Mucosa of stomach (tissue), 1 donor: ENCODE measurements around the gene NDUFB10.
"Not testable (repeated sequence)": the region's sequence is repeated elsewhere in the genome, so short reads cannot be mapped to it uniquely, and the experiment has no call there.

Experiments
- H3K27me3 ChIP-seq: one replicate; pipeline ENCODE4 v1.7.0; 2013; ENCODE audit warnings: mild to moderate bottlenecking, low read length; ENCODE audit not compliant: control insufficient read depth, insufficient read depth
- H3K36me3 ChIP-seq: one replicate; pipeline ENCODE4 v1.7.0; 2013; ENCODE audit warnings: low read length; ENCODE audit not compliant: control insufficient read depth, insufficient read depth
- H3K4me1 ChIP-seq: one replicate; pipeline ENCODE4 v1.7.0; 2013; ENCODE audit warnings: mild to moderate bottlenecking, low read length; ENCODE audit not compliant: control insufficient read depth, insufficient read depth
- H3K4me3 ChIP-seq: one replicate; pipeline ENCODE4 v1.7.0; 2013; ENCODE audit warnings: low read length
- H3K9ac ChIP-seq: one replicate; pipeline ENCODE4 v1.7.0; 2013; ENCODE audit warnings: mild to moderate bottlenecking, low read length, moderate library complexity
- H3K9me3 ChIP-seq: one replicate; pipeline ENCODE4 v1.7.0; 2013; ENCODE audit warnings: mild to moderate bottlenecking, low read length, moderate library complexity; ENCODE audit not compliant: control insufficient read depth
- donor health status: Pancreatic carcinoma.

NDUFB10 gene

DNA sequence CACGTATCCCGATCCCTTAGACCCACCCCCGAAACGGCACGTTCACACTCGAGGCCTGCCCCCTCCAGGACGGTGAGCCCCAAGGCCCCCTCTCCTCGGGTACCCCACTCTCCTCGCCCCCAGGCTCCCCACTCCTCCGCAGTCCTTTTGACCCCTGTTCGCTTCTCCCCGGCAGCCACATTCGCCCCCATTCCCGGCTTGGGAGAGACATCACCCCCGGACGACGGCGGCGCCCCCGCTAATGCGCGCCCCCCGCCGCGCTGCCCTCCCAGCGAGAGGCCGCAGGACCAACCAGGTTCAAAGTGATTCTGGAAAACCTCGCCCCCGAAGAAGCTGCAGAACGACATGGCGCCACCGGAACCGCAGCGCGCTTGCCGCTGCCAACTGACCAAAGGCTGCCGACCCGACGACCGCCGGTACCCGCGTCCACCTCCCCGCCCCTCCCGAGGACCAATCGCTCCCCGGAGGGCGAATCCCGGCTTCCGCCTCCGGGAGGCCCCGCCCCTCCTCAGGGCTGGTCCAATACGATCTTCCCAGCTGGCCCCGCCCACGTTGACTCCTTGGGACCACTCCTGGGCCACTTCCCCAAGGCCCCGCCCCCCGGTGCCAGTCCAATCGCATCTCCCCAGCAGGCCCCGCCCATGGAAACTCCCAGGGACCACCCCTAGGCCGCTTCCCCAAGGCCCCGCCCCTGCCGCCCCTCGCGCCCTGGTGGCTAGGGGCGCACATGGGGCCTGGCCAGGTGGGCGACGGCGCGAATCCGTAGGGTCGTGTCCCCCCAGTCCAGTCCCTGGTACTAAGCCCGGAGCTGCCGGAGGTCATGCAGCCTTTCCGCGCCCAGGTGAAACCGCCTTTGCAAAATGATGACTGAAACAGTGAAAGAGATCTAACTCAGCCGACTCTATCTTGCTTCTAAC lies 16.3 kb upstream of the NDUFB10 start, which contains the start of gene MSRB1:
Gene MSRB1 (minus strand): TSS at position 390 of the 917 bp plus-strand sequence. CDS start 43 bp downstream, at position 347.
- Histone ChIP-seq H3K9me3 (no peaks in the 10 kb centered on the region), H3K27me3 (no peaks in the 10 kb centered on the region), H3K36me3 (no peaks in the 10 kb centered on the region), H3K4me3 (peak within 1 kb of the TSS; percentile 77), H3K4me1 (peaks cover 15% of the 10 kb centered on the region), H3K9ac (peak within 1 kb of the TSS; percentile 80)

- H3K4me3 ChIP-seq, result no peak overlapping the region
- no peak overlapping the region for H3K9ac ChIP-seq
- peaks cover 15% of the 10 kb centered on the region for H3K4me1 ChIP-seq
- H3K9me3 ChIP-seq, result no peaks in the 10 kb centered on the region
- no peaks in the 10 kb centered on the region for H3K27me3 ChIP-seq
- no peaks in the 10 kb centered on the region for H3K36me3 ChIP-seq
These were observed 14.6 kb upstream of the NDUFB10 start for GRCh38 chr16:1944612-1945199.

DNA sequence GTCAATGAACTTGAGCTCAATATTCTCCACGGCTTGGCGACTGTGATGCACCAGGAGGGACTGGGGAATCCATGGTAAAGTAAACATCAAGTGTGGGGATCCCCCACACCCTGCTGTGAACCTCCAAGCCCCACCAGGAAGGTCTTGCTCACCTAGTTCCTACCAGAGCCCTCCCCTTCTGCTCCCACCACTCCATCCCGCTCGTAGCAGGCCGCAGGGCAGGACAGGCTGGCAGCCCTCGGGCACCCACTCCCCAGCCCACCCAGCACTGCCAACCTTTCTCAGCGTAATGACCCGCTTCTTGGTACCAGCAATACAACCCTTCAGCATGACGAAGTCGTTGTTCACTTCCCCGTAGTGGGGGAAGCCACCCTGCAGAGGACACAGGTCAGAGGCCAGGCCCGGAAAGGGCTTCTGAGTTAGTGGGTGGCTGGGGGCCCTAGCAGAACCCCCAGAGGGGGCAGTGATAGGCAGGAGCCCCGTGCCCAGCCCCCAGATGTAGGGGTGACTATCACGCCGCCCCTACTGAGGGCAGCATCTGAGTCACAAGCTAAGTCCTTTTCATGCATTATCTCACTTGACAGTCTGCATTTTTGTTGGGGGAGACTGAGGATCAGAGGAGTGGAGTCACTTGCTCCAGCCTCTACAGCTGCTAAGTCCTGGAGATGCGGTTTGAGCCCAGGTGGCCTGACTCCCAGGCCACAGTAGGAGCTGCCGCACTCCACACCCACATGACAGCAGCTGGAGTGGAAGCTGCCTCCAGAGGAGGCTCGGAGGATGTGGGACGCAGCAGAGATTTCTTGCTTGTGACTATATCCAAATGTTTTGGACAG lies 13.6 kb upstream of the NDUFB10 start:
- H3K36me3 ChIP-seq, result no peaks in the 10 kb centered on the region
- H3K9me3 ChIP-seq, result no peaks in the 10 kb centered on the region
- no peak overlapping the region for H3K9ac ChIP-seq
- H3K27me3 ChIP-seq, result no peaks in the 10 kb centered on the region
- H3K4me3 ChIP-seq, result no peak overlapping the region
- peaks cover 15% of the 10 kb centered on the region for H3K4me1 ChIP-seq

- Histone ChIP-seq H3K4me3 (no peak overlapping the region), H3K9me3 (no peaks in the 10 kb centered on the region), H3K9ac (no peak overlapping the region), H3K27me3 (no peaks in the 10 kb centered on the region), H3K36me3 (no peaks in the 10 kb centered on the region), H3K4me1 (peaks cover 10% of the 10 kb centered on the region)
These were observed 12.6 kb upstream of the NDUFB10 start for GRCh38 chr16:1946495-1947368.

- H3K9ac ChIP-seq, result no peak overlapping the region
- no peaks in the 10 kb centered on the region for H3K27me3 ChIP-seq
- H3K4me3 ChIP-seq, result no peak overlapping the region
- no peaks in the 10 kb centered on the region for H3K9me3 ChIP-seq
- no peaks in the 10 kb centered on the region for H3K36me3 ChIP-seq
- peaks cover 4% of the 10 kb centered on the region for H3K4me1 ChIP-seq
These were observed 12.0 kb upstream of the NDUFB10 start for GRCh38 chr16:1947369-1947670.

DNA sequence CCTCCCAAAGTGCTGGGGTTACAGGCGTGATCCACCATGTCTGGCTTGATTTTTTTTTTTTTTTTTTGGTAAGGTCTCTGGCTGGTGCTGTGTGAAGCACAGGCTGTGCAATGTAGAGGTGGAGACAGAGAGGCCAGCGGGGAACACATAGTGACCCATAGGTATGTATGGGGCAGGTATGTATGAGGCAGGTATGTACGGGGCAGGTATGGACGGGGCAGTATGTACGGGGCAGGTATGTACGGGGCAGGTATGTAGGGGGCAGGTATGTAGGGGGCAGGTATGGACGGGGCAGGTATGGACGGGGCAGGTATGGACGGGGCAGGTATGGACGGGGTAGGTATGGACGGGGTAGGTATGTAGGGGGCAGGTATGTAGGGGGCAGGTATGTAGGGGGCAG lies 9.8 kb upstream of the NDUFB10 start:
- H3K9ac ChIP-seq, result no peak overlapping the region
- no peaks in the 10 kb centered on the region for H3K4me1 ChIP-seq
- no peaks in the 10 kb centered on the region for H3K9me3 ChIP-seq
- H3K36me3 ChIP-seq, result no peaks in the 10 kb centered on the region
- no peaks in the 10 kb centered on the region for H3K27me3 ChIP-seq
- H3K4me3 ChIP-seq, result no peak overlapping the region

- Histone ChIP-seq H3K4me3 (no peak overlapping the region), H3K36me3 (no peaks in the 10 kb centered on the region), H3K9ac (no peak overlapping the region), H3K4me1 (no peaks in the 10 kb centered on the region), H3K9me3 (no peaks in the 10 kb centered on the region), H3K27me3 (no peaks in the 10 kb centered on the region)
These were observed 9.3 kb upstream of the NDUFB10 start for GRCh38 chr16:1950047-1950446.

DNA sequence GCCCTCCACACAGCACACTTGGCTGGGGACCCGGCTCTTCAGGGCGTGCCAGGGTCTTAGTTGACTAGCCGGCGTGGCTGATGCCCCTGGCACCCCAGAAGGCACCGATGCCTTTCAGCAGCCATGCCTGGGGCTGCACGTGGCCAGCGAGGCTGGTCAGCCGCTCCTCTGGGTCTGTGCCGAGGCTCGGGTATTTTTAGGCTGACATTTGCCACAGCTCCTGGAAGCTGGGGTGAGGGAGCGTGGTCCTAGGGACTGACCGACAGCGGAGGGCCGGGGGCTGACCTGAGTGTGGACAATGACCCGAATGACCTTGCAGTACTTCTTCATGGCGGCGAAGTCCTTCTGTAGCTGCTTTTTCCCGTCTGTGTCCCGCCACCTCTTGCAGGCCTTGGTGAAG lies 8.8 kb upstream of the NDUFB10 start:
- Histone ChIP-seq H3K9ac (no peak overlapping the region), H3K4me1 (no peaks in the 10 kb centered on the region), H3K36me3 (no peaks in the 10 kb centered on the region), H3K27me3 (no peaks in the 10 kb centered on the region), H3K4me3 (no peak overlapping the region), H3K9me3 (no peaks in the 10 kb centered on the region)

GRCh38 chr16:1953734-1954133 lies 5.6 kb upstream of the NDUFB10 start:
- H3K27me3 ChIP-seq, result no peaks in the 10 kb centered on the region
- H3K9ac ChIP-seq, result no peak overlapping the region
- no peaks in the 10 kb centered on the region for H3K36me3 ChIP-seq
- H3K4me1 ChIP-seq, result peaks cover 1% of the 10 kb centered on the region
- no peaks in the 10 kb centered on the region for H3K9me3 ChIP-seq
- H3K4me3 ChIP-seq, result no peak overlapping the region

- H3K4me1 ChIP-seq, result peaks cover 16% of the 10 kb centered on the region
- H3K9me3 ChIP-seq, H3K4me3 ChIP-seq, H3K27me3 ChIP-seq, H3K36me3 ChIP-seq, H3K9ac ChIP-seq: not testable (repeated sequence)
These were observed 1.8 kb upstream of the NDUFB10 start for GRCh38 chr16:1957434-1958142.

- not testable (repeated sequence) for H3K9me3 ChIP-seq, H3K27me3 ChIP-seq, H3K9ac ChIP-seq, H3K4me3 ChIP-seq
- H3K4me1 ChIP-seq, result peaks cover 16% of the 10 kb centered on the region
- H3K36me3 ChIP-seq, result peaks cover 13% of the 10 kb centered on the region
These were observed 1.2 kb upstream of the NDUFB10 start for GRCh38 chr16:1958143-1958491.
